Breast epithelium (tissue), 4 donors: ENCODE results near the gene PAPSS1. TPM values are rescaled to one million over a fixed set of nuclear protein-coding genes. Genes with fewer than 3 reads are reported as not detected.
A peak's percentile ranks its signal among the peaks of the same experiment; 100 is the strongest.
"Not testable (repeated sequence)": the region's sequence is repeated elsewhere in the genome, so short reads cannot be mapped to it uniquely, and the experiment has no call there.

ENCODE experiments used
- DNase-seq, 2 donors: peaks; one replicate each; pipeline ENCODE4 v3.0.0-alpha.2; 2019; ENCODE audit warnings: low spot score in 2 of 2
- H3K27ac ChIP-seq, 2 donors: fragments of 200-600 bp; sonication (generic) in 1 of 2; one replicate each; pipeline ENCODE4 v1.5.1; 2016 to 2019; ENCODE audit warnings: mild to moderate bottlenecking in 1 of 2
- H3K27me3 ChIP-seq, 2 donors: fragments of 200-600 bp; sonication (generic) in 1 of 2; one replicate each; pipeline versions ENCODE4 v1.5.1 to v1.6.0; 2017 to 2019; ENCODE audit warnings: control low read depth in 1 of 2, mild to moderate bottlenecking in 1 of 2
- H3K36me3 ChIP-seq: fragments of 200-600 bp; one replicate; pipeline ENCODE4 v1.5.1; 2019
- H3K4me1 ChIP-seq, 2 donors: fragments of 200-600 bp; sonication (generic); one replicate each; pipeline ENCODE4 v1.5.1; 2016 to 2019; ENCODE audit warnings: control low read depth in 1 of 2
- H3K4me3 ChIP-seq, 3 donors: fragments of 200-600 bp; sonication (generic); 1 replicate in 2 of 3; 2 replicates in 1 of 3; pipeline ENCODE4 v1.5.1; 2016 to 2019; ENCODE audit warnings: mild to moderate bottlenecking in 3 of 3, moderate library complexity in 2 of 3
- H3K9me3 ChIP-seq, 2 donors: fragments of 200-600 bp; sonication (generic) in 1 of 2; one replicate each; pipeline ENCODE4 v1.5.1; 2016 to 2019; ENCODE audit warnings: control low read depth in 1 of 2
- POLR2A ChIP-seq: fragments of 450-650 bp; IDR thresholded peaks from one replicate; pipeline ENCODE4 v1.6.1; 2016; ENCODE audit warnings: antibody characterized with exemption, mild to moderate bottlenecking, moderate library complexity
- POLR2AphosphoS5 ChIP-seq, 3 donors: sonication (generic); formaldehyde crosslinking; IDR thresholded peaks; one replicate each; pipeline ENCODE4 v1.6.1; 2017; ENCODE audit warnings: antibody characterized with exemption in 3 of 3
- intact Hi-C: fragments of 100-400 bp; cut with DNase I; formaldehyde crosslinking; loops from one replicate; pipeline ENCODE4 v1.15.1; 2023; ENCODE audit warnings: low total_unique reads
- total RNA-seq, 3 donors: library from RNA; depleted of rRNA; stranded (reverse); fragments of >200 nt; gene quantifications; one replicate each; pipeline ENCODE4 v1.1.0, GENCODE V29; 2016
- TF ChIP-seq, protein P1 (sequence below), 3 donors: fragments of 450-650 bp; IDR thresholded peaks; one replicate each; pipeline ENCODE4 v1.5.1; 2016 to 2017; ENCODE audit warnings: antibody characterized with exemption in 3 of 3, mild to moderate bottlenecking in 3 of 3, moderate library complexity in 3 of 3

Gene PAPSS1
- total RNA-seq, 3 donors from 2014 or later = 40.6 to 65.7 (median 44.2) TPM

DNA sequence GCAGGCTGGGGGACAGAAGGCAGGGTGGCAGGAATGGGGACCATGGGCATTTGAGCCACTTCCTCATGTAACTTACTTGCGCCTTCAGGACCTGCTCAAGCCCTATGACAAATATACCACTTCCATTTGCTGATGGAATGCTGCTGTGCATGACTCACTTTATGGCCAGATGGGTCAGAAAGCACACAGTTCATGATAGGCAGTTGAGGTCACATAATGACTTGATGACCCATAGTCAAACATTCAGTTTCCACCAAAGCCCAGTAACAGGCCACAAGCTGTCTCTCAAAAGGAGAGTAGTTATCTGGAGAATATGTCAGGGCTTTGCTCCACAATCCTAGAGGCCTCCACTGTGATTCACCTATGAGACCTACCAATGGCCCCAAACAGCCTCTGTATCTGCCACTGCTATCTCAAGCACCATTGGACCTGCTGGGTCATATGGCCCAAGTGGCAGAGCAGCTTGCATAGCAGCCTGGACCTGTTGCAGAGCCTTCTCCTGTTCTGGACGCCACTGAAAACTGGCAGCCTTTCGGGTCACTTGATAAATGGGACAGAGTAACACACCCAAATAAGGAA, 5.3 kb upstream of the PAPSS1 start:
- H3K9me3 ChIP-seq = no peaks in the 10 kb centered on the region
- H3K27me3 ChIP-seq = no peaks in the 10 kb centered on the region
- no peak overlapping the region for H3K4me3 ChIP-seq
- no peaks in the 10 kb centered on the region for H3K36me3 ChIP-seq
- no peaks in the 10 kb centered on the region for H3K4me1 ChIP-seq
- TF ChIP-seq POLR2A = no peak
- TF ChIP-seq, protein P1, sequence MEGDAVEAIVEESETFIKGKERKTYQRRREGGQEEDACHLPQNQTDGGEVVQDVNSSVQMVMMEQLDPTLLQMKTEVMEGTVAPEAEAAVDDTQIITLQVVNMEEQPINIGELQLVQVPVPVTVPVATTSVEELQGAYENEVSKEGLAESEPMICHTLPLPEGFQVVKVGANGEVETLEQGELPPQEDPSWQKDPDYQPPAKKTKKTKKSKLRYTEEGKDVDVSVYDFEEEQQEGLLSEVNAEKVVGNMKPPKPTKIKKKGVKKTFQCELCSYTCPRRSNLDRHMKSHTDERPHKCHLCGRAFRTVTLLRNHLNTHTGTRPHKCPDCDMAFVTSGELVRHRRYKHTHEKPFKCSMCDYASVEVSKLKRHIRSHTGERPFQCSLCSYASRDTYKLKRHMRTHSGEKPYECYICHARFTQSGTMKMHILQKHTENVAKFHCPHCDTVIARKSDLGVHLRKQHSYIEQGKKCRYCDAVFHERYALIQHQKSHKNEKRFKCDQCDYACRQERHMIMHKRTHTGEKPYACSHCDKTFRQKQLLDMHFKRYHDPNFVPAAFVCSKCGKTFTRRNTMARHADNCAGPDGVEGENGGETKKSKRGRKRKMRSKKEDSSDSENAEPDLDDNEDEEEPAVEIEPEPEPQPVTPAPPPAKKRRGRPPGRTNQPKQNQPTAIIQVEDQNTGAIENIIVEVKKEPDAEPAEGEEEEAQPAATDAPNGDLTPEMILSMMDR (IDR thresholded peaks at IDR 0.05) = no peak
- no peak for TF ChIP-seq POLR2AphosphoS5 (IDR thresholded peaks at IDR 0.05)
- intact Hi-C loops = no loop called here
- H3K27ac ChIP-seq = no peak overlapping the region
- no peak for DNase-seq

DNA sequence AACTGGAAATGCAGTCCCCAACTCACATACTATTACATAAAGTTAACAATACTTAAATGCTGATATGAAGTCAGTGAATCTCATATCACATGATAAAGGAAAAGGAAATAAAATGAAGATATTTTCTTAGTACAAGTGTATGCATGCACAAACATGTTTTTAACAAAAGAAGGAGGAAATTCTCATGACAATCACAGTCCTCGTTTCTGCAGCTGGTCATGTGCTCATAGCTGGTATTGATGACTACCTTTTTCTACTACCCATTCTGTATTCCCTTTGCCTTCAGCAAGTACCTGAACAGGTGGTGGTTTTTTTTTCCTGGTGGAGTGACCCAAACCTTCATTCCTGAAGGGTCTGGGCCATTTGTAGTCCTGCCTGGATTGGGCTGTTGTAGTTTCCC, 3.3 kb upstream of the PAPSS1 start:
- H3K4me3 ChIP-seq, H3K36me3 ChIP-seq, H3K4me1 ChIP-seq, H3K9me3 ChIP-seq, DNase-seq, H3K27me3 ChIP-seq, intact Hi-C loops, H3K27ac ChIP-seq: not testable (repeated sequence)

DNA sequence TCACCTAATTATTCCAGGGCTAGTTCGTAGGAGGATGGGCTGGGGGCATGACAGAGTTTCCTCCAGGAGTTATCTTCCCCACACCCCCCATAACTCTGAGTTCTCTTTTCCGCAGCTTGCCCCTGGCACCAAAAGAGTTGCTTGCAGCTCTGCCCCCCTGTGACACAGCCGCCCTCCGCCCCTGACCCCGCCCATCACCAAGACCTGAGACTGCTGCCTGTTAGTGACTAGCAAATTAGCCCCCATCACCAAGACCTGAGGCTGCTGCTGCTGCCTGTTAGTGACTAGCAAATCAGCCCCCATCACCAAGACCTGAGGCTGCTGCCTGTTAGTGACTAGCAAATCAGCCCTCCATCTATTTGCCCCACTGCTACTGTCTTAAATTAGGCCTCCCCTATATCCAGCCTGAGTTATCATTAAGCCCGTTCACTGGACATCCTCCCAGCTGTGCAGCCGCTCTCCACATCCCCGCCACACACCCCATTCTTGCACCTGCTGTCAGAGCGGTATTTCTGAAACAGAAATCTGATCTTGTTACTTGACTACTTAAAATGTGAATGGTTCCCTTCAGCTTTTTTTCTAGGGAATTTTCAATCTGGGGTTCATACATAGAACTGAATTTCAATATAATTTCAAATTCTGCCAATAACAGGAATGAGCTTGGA, 1.5 kb upstream of the PAPSS1 start:
- peak overlapping the region in 1 of 2 donors; percentile 94 for H3K27ac ChIP-seq
- intact Hi-C loops = no loop called here
- no peaks in the 10 kb centered on the region for H3K27me3 ChIP-seq
- TF ChIP-seq, protein P1 (IDR thresholded peaks at IDR 0.05) = no peak
- no peak for TF ChIP-seq POLR2AphosphoS5 (IDR thresholded peaks at IDR 0.05)
- no peak for TF ChIP-seq POLR2A
- DNase-seq = no peak
- peaks cover 0 to 8% of the 10 kb centered on the region in 2 donors for H3K4me1 ChIP-seq
- H3K4me3 ChIP-seq = peak overlapping the region in 2 of 3 donors; percentile 88 to 97
- no peaks in the 10 kb centered on the region for H3K36me3 ChIP-seq
- H3K9me3 ChIP-seq = no peaks in the 10 kb centered on the region

DNA sequence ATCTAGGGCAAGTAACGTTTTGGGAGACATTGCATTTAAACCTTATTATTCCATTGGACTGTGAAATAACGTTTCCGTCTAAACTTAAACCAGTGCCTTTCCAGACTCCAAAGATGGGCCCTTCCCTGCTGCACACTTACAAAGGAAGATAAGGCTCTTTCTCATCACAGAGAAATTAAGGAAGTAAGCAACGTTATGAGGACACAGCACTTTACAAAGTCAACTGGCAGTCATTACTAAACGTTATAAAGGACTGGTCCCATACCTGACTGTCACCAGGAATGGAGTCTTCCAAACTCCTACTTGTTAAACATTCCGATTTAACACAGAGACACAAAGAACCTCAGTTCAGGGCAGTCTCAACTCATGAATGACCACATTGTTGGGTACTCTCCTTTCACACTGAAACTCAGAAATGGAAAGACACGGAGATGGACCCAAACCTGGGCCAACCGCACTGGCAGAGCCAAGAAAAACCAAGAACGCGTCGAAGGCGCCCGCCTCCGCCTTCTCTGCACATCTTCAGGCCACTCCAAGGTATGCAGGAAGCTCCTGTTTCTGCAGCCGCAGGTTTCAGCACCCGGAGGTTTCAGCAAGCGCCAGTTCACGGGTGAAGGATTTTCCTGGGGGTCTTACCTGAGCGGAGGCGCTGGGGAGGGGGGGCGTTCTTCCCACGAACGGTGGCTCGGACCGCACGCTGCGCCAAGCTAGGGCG, 670 bp downstream of the PAPSS1 start:
- Histone ChIP-seq H3K36me3 (no peaks in the 10 kb centered on the region), H3K4me1 (peaks cover 0 to 8% of the 10 kb centered on the region in 2 donors), H3K27me3 (no peaks in the 10 kb centered on the region), H3K4me3 (peak overlapping the region; percentile 81 to 97 (median 88)), H3K9me3 (no peaks in the 10 kb centered on the region), H3K27ac (peak overlapping the region; percentile 92 to 94)
- peak; percentile 51 to 57 for DNase-seq
- intact Hi-C loops = no loop called here
- TF ChIP-seq POLR2A = no peak
- TF ChIP-seq, protein P1 (IDR thresholded peaks at IDR 0.05) = no peak
- no peak for TF ChIP-seq POLR2AphosphoS5 (IDR thresholded peaks at IDR 0.05)

DNA sequence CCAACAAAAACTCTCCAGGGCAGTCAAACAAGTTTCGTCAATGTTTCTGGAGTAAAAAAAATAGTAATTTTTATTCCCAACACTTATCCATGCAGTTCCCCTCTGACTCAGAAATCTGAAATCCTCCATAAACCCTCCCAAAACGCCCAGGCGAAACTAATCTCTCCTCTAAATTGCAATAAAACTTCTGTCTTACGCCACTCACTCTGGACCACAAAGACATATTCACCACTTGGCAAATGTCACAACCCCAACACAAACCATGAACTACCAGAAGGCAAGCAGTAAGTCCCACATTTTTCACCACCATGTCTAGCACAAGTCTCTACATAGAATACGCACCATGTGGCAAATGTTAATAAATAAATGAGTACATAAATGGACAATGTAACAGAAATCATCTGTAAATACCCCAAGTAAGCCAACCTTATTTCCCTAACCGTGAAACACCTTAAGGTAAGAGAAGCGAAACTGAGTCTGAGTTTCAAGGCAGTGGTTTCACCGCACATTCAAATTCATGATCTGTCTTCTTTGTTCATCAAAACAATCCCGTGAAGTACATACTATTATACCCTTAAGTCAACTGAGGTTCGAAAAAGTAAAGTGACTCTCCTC, 1.6 kb downstream of the PAPSS1 start:
- intact Hi-C loops = no loop called here
- Histone ChIP-seq H3K27ac (peak overlapping the region; percentile 7 to 94), H3K36me3 (no peaks in the 10 kb centered on the region), H3K4me1 (peaks cover 0 to 8% of the 10 kb centered on the region in 2 donors), H3K9me3 (no peaks in the 10 kb centered on the region), H3K4me3 (peak overlapping the region in 2 of 3 donors; percentile 88 to 97), H3K27me3 (no peaks in the 10 kb centered on the region)
- TF ChIP-seq, protein P1 (IDR thresholded peaks at IDR 0.05) = no peak
- no peak for TF ChIP-seq POLR2A
- TF ChIP-seq POLR2AphosphoS5 (IDR thresholded peaks at IDR 0.05) = no peak
- DNase-seq = no peak
